GM12878 (cell line): ENCODE results near the gene TWIST1. TPM values are rescaled to one million over a fixed set of nuclear protein-coding genes. Genes with fewer than 3 reads are reported as not detected.

Source experiments
- ATAC-seq: fragments of 200-7000 bp; cut with Tn5 transposase; 3 replicates; pipeline ENCODE4 v1.9.1; 2020; ENCODE audit warnings: mild to moderate bottlenecking, moderate library complexity
- BruUV-seq: library from RNA; stranded (reverse); fragments of 400-500 nt; replicated peaks from 2 replicates; lab custom pipeline; 2021; lab: Mats Ljungman, UMichigan
- CTCF ChIA-PET: fragments of 300-600 bp; sonication (Branson Sonifier 250); formaldehyde crosslinking; extraction: SDS; loops from one replicate; lab custom pipeline; 2021; ENCODE audit warnings: inconsistent platforms; lab: Yijun Ruan, JAX
- POLR2A ChIA-PET: fragments of 350-600 bp; formaldehyde crosslinking; extraction: SDS; loops from one replicate; lab custom pipeline; 2021; ENCODE audit warnings: inconsistent platforms; lab: Charles Lee
- RAD21 ChIA-PET: fragments of 300-600 bp; sonication (Branson Sonifier 250); formaldehyde crosslinking; loops from one replicate; lab custom pipeline; 2023; ENCODE audit warnings: antibody characterized with exemption; ENCODE audit not compliant: unreplicated experiment; lab: Charles Lee
- SMC1A ChIA-PET: fragments of 300-600 bp; sonication (Branson Sonifier 250); formaldehyde crosslinking; loops from one replicate; lab custom pipeline; 2023; ENCODE audit not compliant: unreplicated experiment, uncharacterized antibody; lab: Charles Lee
- DNase-seq: peaks from one replicate; pipeline ENCODE4 v3.0.0-alpha.2; 2011; ENCODE audit warnings: low read depth, low spot score
- FAIRE-seq: peaks from 3 replicates; lab custom pipeline; 2011; peaks lifted over from hg19 to GRCh38; lab: Jason Lieb, UNC
- H2AFZ ChIP-seq: 2 replicates; pipeline ENCODE4 v1.6.0; 2011; ENCODE audit warnings: low read depth, low read length, control low read depth; ENCODE audit not compliant: control insufficient read depth
- H3K27ac ChIP-seq: 2 replicates; pipeline ENCODE4 v1.5.1; 2011; ENCODE audit warnings: control low read depth; ENCODE audit not compliant: control insufficient read depth, insufficient read depth
- H3K27me3 ChIP-seq, 2 experiments: replicated peaks in 1 of 2; 2 replicates each; pipeline versions ENCODE4 v1.6.0 to v1.6.1; 2011; ENCODE audit warnings: low read length in 1 of 2; ENCODE audit not compliant: control insufficient read depth in 2 of 2, insufficient read depth in 2 of 2
- H3K36me3 ChIP-seq, 2 experiments: 2 replicates each; pipeline ENCODE4 v1.5.1; 2011; ENCODE audit warnings: low read length in 1 of 2; ENCODE audit not compliant: control insufficient read depth in 2 of 2, insufficient read depth in 2 of 2
- H3K4me1 ChIP-seq: 2 replicates; pipeline ENCODE4 v1.6.1; 2011; ENCODE audit warnings: mild to moderate bottlenecking, low read length, moderate library complexity, mixed read lengths; ENCODE audit not compliant: control insufficient read depth, insufficient read depth
- H3K4me2 ChIP-seq: 2 replicates; pipeline ENCODE4 v1.6.0; 2011; ENCODE audit warnings: control low read depth; ENCODE audit not compliant: control insufficient read depth, insufficient read depth
- H3K4me3 ChIP-seq: fragments of 200-600 bp; sonication (generic); 2 replicates; pipeline ENCODE4 v1.5.1; 2016
- H3K79me2 ChIP-seq: 2 replicates; pipeline ENCODE4 v1.6.0; 2011; ENCODE audit warnings: low read length; ENCODE audit not compliant: control insufficient read depth, insufficient read depth
- H3K9ac ChIP-seq: 2 replicates; pipeline ENCODE4 v1.8.0; 2011; ENCODE audit warnings: low read length, control low read depth, mixed read lengths; ENCODE audit not compliant: control insufficient read depth, insufficient read depth
- H3K9me3 ChIP-seq: replicated peaks from 3 replicates; pipeline ENCODE4 v1.5.1; 2011; ENCODE audit warnings: mild to moderate bottlenecking, low read length; ENCODE audit not compliant: control insufficient read depth, insufficient read depth
- H4K20me1 ChIP-seq: 2 replicates; pipeline ENCODE4 v1.6.0; 2011; ENCODE audit not compliant: control insufficient read depth, insufficient read depth
- BHLHE40 ChIP-seq, 2 experiments: fragments of 450-650 bp in 1 of 2; IDR thresholded peaks; 2 replicates each; pipeline ENCODE4 v1.6.1; 2011 to 2017; ENCODE audit warnings: low read depth in 2 of 2, borderline replicate concordance in 1 of 2, improper control_type of control experiment in 1 of 2, low read length in 1 of 2, mild to moderate bottlenecking in 1 of 2
- HDAC2 ChIP-seq: fragments of 200-600 bp; sonication (generic); IDR thresholded peaks from 2 replicates; pipeline ENCODE4 v1.6.1; 2017
- MXI1 ChIP-seq: fragments of 150-350 bp; IDR thresholded peaks from 2 replicates; pipeline ENCODE4 v1.6.1; 2011; ENCODE audit warnings: low read depth, mild to moderate bottlenecking, inconsistent platforms, low read length, improper control_type of control experiment
- RAD21 ChIP-seq: IDR thresholded peaks from 2 replicates; pipeline ENCODE4 v1.6.1; 2011; ENCODE audit warnings: mild to moderate bottlenecking, low read depth, low read length, moderate library complexity; ENCODE audit not compliant: insufficient read depth
- SRF ChIP-seq, 2 experiments: IDR thresholded peaks; 2 replicates each; pipeline ENCODE4 v1.6.1; 2011; ENCODE audit warnings: low read depth in 2 of 2, low read length in 2 of 2, mild to moderate bottlenecking in 1 of 2, moderate library complexity in 1 of 2
- TARDBP ChIP-seq: IDR thresholded peaks from 2 replicates; pipeline ENCODE4 v1.6.1; 2016; ENCODE audit warnings: borderline replicate concordance
- YBX1 ChIP-seq: fragments of 450-650 bp; IDR thresholded peaks from 2 replicates; pipeline ENCODE4 v1.6.1; 2016; ENCODE audit warnings: antibody characterized with exemption
- ZNF207 ChIP-seq: fragments of 450-650 bp; IDR thresholded peaks from 2 replicates; pipeline ENCODE4 v1.6.1; 2014; ENCODE audit warnings: antibody characterized with exemption, mild to moderate bottlenecking, borderline replicate concordance
- WGBS: methylation state at CpG from one replicate; pipeline ENCODE4 v1.1.6; 2016; ENCODE audit warnings: low lambda C conversion rate; ENCODE audit not compliant: insufficient replicate concordance, insufficient coverage; ENCODE audit errors: missing lambda C conversion rate; 5-methylcytosine and 5-hydroxymethylcytosine counted together
- in situ Hi-C: fragments of 300-500 bp; cut with MboI; formaldehyde crosslinking; loops from 9 replicates; pipeline ENCODE4 v1.14.3; 2018; ENCODE audit warnings: mixed read lengths
- intact Hi-C: fragments of 100-400 bp; cut with micrococcal nuclease; formaldehyde crosslinking; loops from one replicate; pipeline ENCODE4 v1.14.2; 2022; ENCODE audit not compliant: unreplicated experiment
- polyA plus RNA-seq, 11 experiments: library from polyadenylated mRNA; depleted of rRNA in 4 of 11; unstranded in 6 of 11; stranded (reverse) in 5 of 11; fragments of >200 nt; fragmentation: Nextera tagmentation in 4 of 11; fragmentation: Illumina TruSeq in 1 of 11; extraction: Ambion mirVana in 4 of 11; extraction: Trizol in 1 of 11; gene quantifications; 1 replicate in 1 of 11; 2 replicates in 10 of 11; pipeline versions ENCODE4 v1.2.1 to v1.2.3, GENCODE V29; 2011 to 2016; ENCODE audit warnings: inconsistent platforms in 2 of 11, missing spikeins in 2 of 11, low read depth in 1 of 11
- total RNA-seq, 4 experiments: library from RNA; depleted of rRNA in 3 of 4; stranded (reverse); fragments of >200 nt in 3 of 4; fragmentation: Illumina TruSeq in 1 of 4; extraction: Trizol in 1 of 4; gene quantifications; 2 replicates each; pipeline versions ENCODE4 v1.2.1 to v1.2.3, GENCODE V29; 2013 to 2021
- TF ChIP-seq, protein P1 (sequence below): IDR thresholded peaks from 2 replicates; pipeline ENCODE4 v1.6.1; 2011; ENCODE audit warnings: borderline replicate concordance, low read depth, mild to moderate bottlenecking, moderate library complexity, low read length; ENCODE audit not compliant: insufficient read depth, poor library complexity, severe bottlenecking

Gene TWIST1
- total and polyA plus RNA-seq, 10 of the 15 experiments (the other 5 are each of a cell fraction or from before 2014, with no cell fraction given) = not detected

DNA sequence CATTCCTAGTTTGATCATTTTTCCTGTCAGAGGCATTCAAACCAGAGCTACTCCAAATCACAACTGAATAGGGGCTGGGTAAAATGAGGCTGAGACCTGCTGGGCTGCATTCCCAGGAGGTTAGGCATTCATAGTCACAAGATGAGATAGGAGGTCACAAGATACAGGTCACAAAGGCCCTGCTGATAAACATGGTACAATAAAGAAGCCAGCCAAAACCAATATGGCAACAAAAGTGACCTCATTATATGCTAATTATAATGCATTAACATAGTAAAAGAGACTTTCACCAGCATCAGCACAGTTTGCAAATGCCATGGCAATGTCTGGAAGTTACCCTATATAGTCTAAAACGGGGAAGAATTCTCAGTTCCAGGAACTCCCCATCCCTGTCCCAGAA is 37.3 kb downstream of the TWIST1 start:
- H3K4me2 ChIP-seq = no peak overlapping the region
- intact Hi-C loops = no loop called here
- DNase-seq = no peak
- H3K27ac ChIP-seq = no peak overlapping the region
- BruUV-seq = no TSS peak
- WGBS = 0% methylated on average over 1 of the region's 1 CpG
- no peaks in the 10 kb centered on the region for H4K20me1 ChIP-seq
- H3K9ac ChIP-seq = no peak overlapping the region
- in situ Hi-C loops = no loop called here
- no peaks in the 10 kb centered on the region for H3K79me2 ChIP-seq
- no peaks in the 10 kb centered on the region for H3K4me1 ChIP-seq
- no peaks in the 10 kb centered on the region for H3K27me3 ChIP-seq
- RAD21 ChIA-PET = no interaction called here
- ATAC-seq = no peak
- no peak for TF ChIP-seq TARDBP
- no peak for TF ChIP-seq ZNF207
- no peak for TF ChIP-seq MXI1
- TF ChIP-seq SRF (IDR thresholded peaks at IDR 0.05; ENCODE audit: low read depth in 2 of 2, low read length in 2 of 2) = no peak
- no peak for TF ChIP-seq RAD21
- no peak for TF ChIP-seq BHLHE40 (IDR thresholded peaks at IDR 0.05; ENCODE audit: borderline replicate concordance in 1 of 2, low read depth in 2 of 2, low read length in 1 of 2)
- TF ChIP-seq, protein P1, sequence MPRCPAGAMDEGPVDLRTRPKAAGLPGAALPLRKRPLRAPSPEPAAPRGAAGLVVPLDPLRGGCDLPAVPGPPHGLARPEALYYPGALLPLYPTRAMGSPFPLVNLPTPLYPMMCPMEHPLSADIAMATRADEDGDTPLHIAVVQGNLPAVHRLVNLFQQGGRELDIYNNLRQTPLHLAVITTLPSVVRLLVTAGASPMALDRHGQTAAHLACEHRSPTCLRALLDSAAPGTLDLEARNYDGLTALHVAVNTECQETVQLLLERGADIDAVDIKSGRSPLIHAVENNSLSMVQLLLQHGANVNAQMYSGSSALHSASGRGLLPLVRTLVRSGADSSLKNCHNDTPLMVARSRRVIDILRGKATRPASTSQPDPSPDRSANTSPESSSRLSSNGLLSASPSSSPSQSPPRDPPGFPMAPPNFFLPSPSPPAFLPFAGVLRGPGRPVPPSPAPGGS = no peak
- TF ChIP-seq HDAC2 = no peak
- no peak for TF ChIP-seq YBX1
- no peaks in the 10 kb centered on the region for H3K36me3 ChIP-seq
- CTCF ChIA-PET = no interaction called here
- no peak overlapping the region for H3K4me3 ChIP-seq
- POLR2A ChIA-PET = no interaction called here
- SMC1A ChIA-PET = no interaction called here
- no peak overlapping the region for H2AFZ ChIP-seq
- no peak for FAIRE-seq
- H3K9me3 ChIP-seq = no peaks in the 10 kb centered on the region
